ENCODE results near the gene FKBP11. TPM values are rescaled to one million over a fixed set of nuclear protein-coding genes. Genes with fewer than 3 reads are reported as not detected.

Gene FKBP11
- 10 to 100 TPM in 5 of 6 donors, 1 to 10 TPM in 1; 9.4 to 31.9 (median 19.3) TPM for total RNA-seq

- H3K4me3 ChIP-seq, result peak within 1 kb of the TSS; percentile 71 to 88 (median 76)
- H3K27me3 ChIP-seq, result no peaks in the 10 kb centered on the region
- TF ChIP-seq EP300 (IDR thresholded peaks at IDR 0.05) (no peak), POLR2AphosphoS5 (IDR thresholded peaks at IDR 0.05) (peak; percentile 67 to 73), POLR2A (IDR thresholded peaks at IDR 0.05) (peak in 3 of 4 donors; percentile 17 to 73 (median 25)), CTCF (IDR thresholded peaks at IDR 0.05) (peak in 1 of 6 experiments; percentile 13)
- H3K4me1 ChIP-seq, result peaks cover 5 to 15% (median 9%) of the 10 kb centered on the region in 4 donors
- no peaks in the 10 kb centered on the region for H3K9me3 ChIP-seq
- H3K36me3 ChIP-seq, result peaks cover 2 to 30% (median 8%) of the 10 kb centered on the region in 4 donors
- ATAC-seq (ENCODE audit: low FRiP score in 2 of 2) (peak; percentile 92 to 95), DNase-seq (peak; percentile 71 to 91)
- 3 to 45% methylated on average over 5 to 33 of the region's 38 CpGs for WGBS, 2 donors
- H3K27ac ChIP-seq, result peak within 1 kb of the TSS; percentile 16 to 90 (median 82)
Observed at GRCh38 chr12:48925304-48926011, at the start of gene FKBP11. TSS of gene FKBP11 (minus strand) at chr12:48925492. CDS start at chr12:48925428, 64 bp downstream.

DNA sequence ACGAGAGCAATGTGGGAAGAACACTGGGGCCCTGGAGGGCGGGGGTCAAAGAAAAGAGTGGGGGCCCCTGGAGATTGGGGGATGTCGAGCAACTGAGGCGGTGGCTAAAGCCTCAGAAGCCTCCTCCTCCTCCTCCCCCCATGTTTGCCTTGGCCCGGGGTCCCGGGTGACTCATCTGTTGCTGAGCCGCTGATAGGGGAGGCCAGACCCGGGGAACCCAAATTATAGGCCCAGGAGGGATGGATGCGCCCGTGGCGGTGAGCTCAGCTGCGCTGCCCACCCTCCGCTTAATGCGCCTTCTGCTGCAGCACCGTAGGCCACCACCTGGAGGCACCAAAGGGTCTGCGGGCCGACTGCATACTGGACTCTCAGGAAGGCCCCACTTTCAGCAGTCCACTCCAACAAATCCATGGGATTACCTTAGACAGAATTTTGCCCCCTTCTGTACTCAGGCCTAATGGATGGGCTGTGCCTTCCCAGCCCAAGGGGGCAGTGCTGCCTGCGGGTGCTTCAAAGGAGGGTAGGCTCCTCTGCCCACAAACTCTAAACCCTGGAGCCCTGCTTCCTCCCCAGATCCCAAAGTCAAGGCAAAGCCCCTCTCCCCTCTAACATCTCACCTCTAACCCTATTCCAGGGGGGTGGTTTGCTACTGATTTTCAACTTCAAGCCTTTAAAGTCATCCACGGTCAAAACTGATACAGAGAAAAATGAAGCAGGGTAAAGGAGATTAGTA is 48.8 kb upstream of the FKBP11 start:
- ATAC-seq (ENCODE audit: low FRiP score in 2 of 2) (peak; percentile 58 to 83), DNase-seq (peak; percentile 51 to 77)
- 21 to 35% methylated on average over 6 to 15 of the region's 19 CpGs for WGBS, 2 donors
- no peak for TF ChIP-seq POLR2AphosphoS5 (IDR thresholded peaks at IDR 0.05)
- TF ChIP-seq POLR2A (IDR thresholded peaks at IDR 0.05), result no peak
- peak; percentile 54 to 71 (median 60) for TF ChIP-seq CTCF (IDR thresholded peaks at IDR 0.05)
- Histone ChIP-seq H3K4me3 (no peak overlapping the region), H3K4me1 (peaks cover 43 to 68% (median 52%) of the 10 kb centered on the region in 4 donors), H3K27me3 (peaks cover 0 to 71% (median 42%) of the 10 kb centered on the region in 4 donors), H3K9me3 (no peaks in the 10 kb centered on the region), H3K27ac (no peak overlapping the region), H3K36me3 (no peaks in the 10 kb centered on the region)

- peaks cover 37 to 62% (median 46%) of the 10 kb centered on the region in 4 donors for H3K4me1 ChIP-seq
- H3K4me3 ChIP-seq, result no peak overlapping the region
- WGBS, 2 donors, result 7 to 12% methylated on average over 12 of the region's 12 CpGs
- DNase-seq, result peak; percentile 49 to 82
- H3K27me3 ChIP-seq, result peaks cover 0 to 65% (median 36%) of the 10 kb centered on the region in 4 donors
- no peaks in the 10 kb centered on the region for H3K36me3 ChIP-seq
- ATAC-seq (ENCODE audit: low FRiP score in 2 of 2), result peak; percentile 37 to 86
- TF ChIP-seq CTCF (IDR thresholded peaks at IDR 0.05) (no peak), EP300 (IDR thresholded peaks at IDR 0.05) (no peak), POLR2AphosphoS5 (IDR thresholded peaks at IDR 0.05) (no peak), POLR2A (IDR thresholded peaks at IDR 0.05) (no peak)
- H3K9me3 ChIP-seq, result no peaks in the 10 kb centered on the region
- H3K27ac ChIP-seq, result no peak overlapping the region
Observed at GRCh38 chr12:48973531-48973930, 48.2 kb upstream of the FKBP11 start.

- TF ChIP-seq CTCF (IDR thresholded peaks at IDR 0.05) (no peak), POLR2AphosphoS5 (IDR thresholded peaks at IDR 0.05) (no peak), POLR2A (IDR thresholded peaks at IDR 0.05) (no peak)
- no peak for ATAC-seq (ENCODE audit: low FRiP score in 2 of 2)
- 15 to 21% methylated on average over 2 to 3 of the region's 3 CpGs for WGBS, 2 donors
Observed at GRCh38 chr12:48972952-48973483, 47.7 kb upstream of the FKBP11 start.

More at GRCh38 chr12:48972952-48973483, 47.7 kb upstream of the FKBP11 start:
- Histone ChIP-seq H3K4me1 (peaks cover 32 to 57% (median 41%) of the 10 kb centered on the region in 4 donors), H3K27me3 (peaks cover 0 to 60% (median 31%) of the 10 kb centered on the region in 4 donors), H3K9me3 (no peaks in the 10 kb centered on the region), H3K27ac (no peak overlapping the region), H3K36me3 (no peaks in the 10 kb centered on the region), H3K4me3 (no peak overlapping the region)
- DNase-seq, result no peak
